Lung (tissue), 12 donors: ENCODE measurements around the gene FYCO1. TPM values are rescaled to one million over a fixed set of nuclear protein-coding genes. Genes with fewer than 3 reads are reported as not detected.

Experiments
- ATAC-seq: fragments of 200-7000 bp; cut with Tn5 transposase; one replicate; pipeline ENCODE4 v1.9.1; 2020; ENCODE audit warnings: moderate number of reproducible peaks; ENCODE audit not compliant: insufficient read depth, low FRiP score
- DNase-seq, 3 donors: peaks; one replicate each; pipeline ENCODE4 v3.0.0-alpha.2; 2013 to 2017
- H3K27ac ChIP-seq, 2 donors: one replicate each; pipeline ENCODE4 v1.5.1; 2013; ENCODE audit warnings: mild to moderate bottlenecking in 2 of 2, moderate library complexity in 2 of 2, control low read depth in 1 of 2, inconsistent platforms in 1 of 2, low read depth in 1 of 2, low read length in 1 of 2
- H3K27me3 ChIP-seq, 3 donors: one replicate each; pipeline ENCODE4 v1.5.1; 2013; ENCODE audit warnings: low read length in 2 of 3; ENCODE audit not compliant: control insufficient read depth in 3 of 3, insufficient read depth in 3 of 3
- H3K36me3 ChIP-seq, 4 donors: one replicate each; pipeline ENCODE4 v1.5.1; 2013; ENCODE audit warnings: low read length in 4 of 4, mild to moderate bottlenecking in 1 of 4, moderate library complexity in 1 of 4; ENCODE audit not compliant: control insufficient read depth in 4 of 4, insufficient read depth in 4 of 4
- H3K4me1 ChIP-seq, 5 donors: one replicate each; pipeline ENCODE4 v1.5.1; 2013; ENCODE audit warnings: low read length in 5 of 5, mild to moderate bottlenecking in 2 of 5, moderate library complexity in 1 of 5; ENCODE audit not compliant: control insufficient read depth in 5 of 5, insufficient read depth in 5 of 5
- H3K4me3 ChIP-seq: one replicate; pipeline ENCODE4 v1.5.1; 2013; ENCODE audit warnings: mild to moderate bottlenecking, control low read depth, moderate library complexity
- H3K9ac ChIP-seq, 2 donors: one replicate each; pipeline ENCODE4 v1.5.1; 2013; ENCODE audit warnings: low read length in 2 of 2, control low read depth in 1 of 2; ENCODE audit not compliant: insufficient read depth in 1 of 2
- H3K9me3 ChIP-seq, 4 donors: one replicate each; pipeline ENCODE4 v1.5.1; 2013; ENCODE audit warnings: low read length in 3 of 4, mild to moderate bottlenecking in 1 of 4, moderate library complexity in 1 of 4; ENCODE audit not compliant: control insufficient read depth in 4 of 4, insufficient read depth in 3 of 4
- CTCF ChIP-seq: IDR thresholded peaks from 2 replicates; pipeline ENCODE4 v1.5.1; 2012; ENCODE audit warnings: mild to moderate bottlenecking; ENCODE audit errors: control extremely low read depth, extremely low read depth
- WGBS, 2 donors: extraction: QIAGEN DNeasy Blood & Tissue Kit; methylation state at CpG; one replicate each; pipeline ENCODE4 v1.1.7; 2013; 5-methylcytosine and 5-hydroxymethylcytosine counted together
- polyA plus RNA-seq, 2 donors: library from polyadenylated mRNA; stranded (reverse); fragments of 200-250 nt; gene quantifications; one replicate each; pipeline ENCODE4 v1.2.1, GENCODE V29; 2013
- total RNA-seq, 2 donors: library from RNA; depleted of rRNA in 1 of 2; stranded (reverse); fragments of >200 nt in 1 of 2; gene quantifications; one replicate each; pipeline ENCODE4 v1.2.1, GENCODE V29; 2014 to 2021
- donor health status: control.
- donor health status: control.
- donor health status: Bipolar disorder and iron deficiency.
- donor health status: healthy.
- donor health status: DM: yes; HTN: yes; CAD: no.

Gene FYCO1
- total and polyA plus RNA-seq, 4 donors: 11.3 to 38.7 (median 23.2) TPM

GRCh38 chr3:45938864-45939263 lies 56.8 kb downstream of the FYCO1 start:
- DNase-seq: peak; percentile 89 to 97 (median 91)
- H3K4me3 ChIP-seq: no peak overlapping the region
- peak; percentile 87 for TF ChIP-seq CTCF
- peaks cover 0 to 8% (median 2%) of the 10 kb centered on the region in 5 donors for H3K4me1 ChIP-seq
- H3K27ac ChIP-seq: no peak overlapping the region
- no peaks in the 10 kb centered on the region for H3K27me3 ChIP-seq
- peak; percentile 87 for ATAC-seq
- peaks cover 0 to 2% (median 0%) of the 10 kb centered on the region in 4 donors for H3K9me3 ChIP-seq
- H3K9ac ChIP-seq: no peak overlapping the region
- 18 to 24% methylated on average over 4 of the region's 4 CpGs for WGBS, 2 donors
- H3K36me3 ChIP-seq: peaks cover 5 to 18% (median 16%) of the 10 kb centered on the region in 4 donors

- no peak for TF ChIP-seq CTCF
- Histone ChIP-seq H3K4me3 (no peak overlapping the region), H3K9ac (no peak overlapping the region), H3K27me3 (no peaks in the 10 kb centered on the region), H3K36me3 (peaks cover 5 to 19% (median 16%) of the 10 kb centered on the region in 4 donors), H3K27ac (no peak overlapping the region), H3K9me3 (peaks cover 0 to 2% (median 0%) of the 10 kb centered on the region in 4 donors), H3K4me1 (peaks cover 0 to 13% (median 4%) of the 10 kb centered on the region in 5 donors)
- DNase-seq: no peak
- 95 to 96% methylated on average over 4 of the region's 4 CpGs for WGBS, 2 donors
- ATAC-seq: no peak
Observed at GRCh38 chr3:45938043-45938435, 57.6 kb downstream of the FYCO1 start.

- Histone ChIP-seq H3K27ac (no peak overlapping the region), H3K27me3 (no peaks in the 10 kb centered on the region), H3K36me3 (peaks cover 5 to 18% (median 16%) of the 10 kb centered on the region in 4 donors), H3K9me3 (peaks cover 0 to 2% (median 0%) of the 10 kb centered on the region in 4 donors), H3K9ac (no peak overlapping the region), H3K4me1 (peaks cover 0 to 13% (median 2%) of the 10 kb centered on the region in 5 donors), H3K4me3 (no peak overlapping the region)
- ATAC-seq: no peak
- no peak for DNase-seq
- TF ChIP-seq CTCF: no peak
- WGBS, 2 donors: 86 to 87% methylated on average over 8 of the region's 8 CpGs
Observed at GRCh38 chr3:45937206-45938042, 58.2 kb downstream of the FYCO1 start.
